ENCODE data around the gene ZNF827. TPM values are rescaled to one million over a fixed set of nuclear protein-coding genes. Genes with fewer than 3 reads are reported as not detected.
A peak's percentile ranks its signal among the peaks of the same experiment; 100 is the strongest.

The ZNF827 gene
- total RNA-seq, 1 experiment from 2014 or later: 5.3 TPM

- Mint-ChIP-seq H3K36me3 (ENCODE audit: insufficient read depth, unreplicated experiment) (no peaks in the 10 kb centered on the region), H3K27ac (ENCODE audit: unreplicated experiment) (no peak overlapping the region), H3K9me3 (ENCODE audit: unreplicated experiment) (no peaks in the 10 kb centered on the region), H3K4me3 (ENCODE audit: unreplicated experiment) (no peak overlapping the region), H3K4me1 (ENCODE audit: low read depth, unreplicated experiment) (peaks cover 4% of the 10 kb centered on the region), H3K27me3 (ENCODE audit: insufficient read depth, unreplicated experiment) (no peaks in the 10 kb centered on the region)
- Histone ChIP-seq H3K27me3 (replicated peaks; ENCODE audit: control insufficient read depth, insufficient read depth, low read length) (no peaks in the 10 kb centered on the region), H3K4me3 (ENCODE audit: low read depth, low read length) (no peak overlapping the region), H3K9me3 (no peaks in the 10 kb centered on the region), H3K4me1 (no peaks in the 10 kb centered on the region), H3K36me3 (ENCODE audit: control insufficient read depth, insufficient read depth, low read length) (no peaks in the 10 kb centered on the region)
- BruUV-seq (replicated peaks): no TSS peak
- intact Hi-C loops (cut with micrococcal nuclease; ENCODE audit: unreplicated experiment): no loop called here
- ChIA-PET CTCF (no interaction called here), POLR2A (no interaction called here)
- no peak for TF ChIP-seq CTCF (IDR thresholded peaks at IDR 0.05; ENCODE audit: insufficient read depth in 1 of 2, low read depth in 1 of 2, low read length in 1 of 2, severe bottlenecking in 1 of 2, unreplicated experiment in 1 of 2)
- DNase-seq: no peak
Measured at GRCh38 chr4:145842224-145842887, 96.3 kb downstream of the ZNF827 start.

- no peak for TF ChIP-seq CTCF (IDR thresholded peaks at IDR 0.05; ENCODE audit: insufficient read depth in 1 of 2, low read depth in 1 of 2, low read length in 1 of 2, severe bottlenecking in 1 of 2, unreplicated experiment in 1 of 2)
- Mint-ChIP-seq H3K27me3 (ENCODE audit: insufficient read depth, unreplicated experiment) (no peaks in the 10 kb centered on the region), H3K9me3 (ENCODE audit: unreplicated experiment) (no peaks in the 10 kb centered on the region), H3K36me3 (ENCODE audit: insufficient read depth, unreplicated experiment) (no peaks in the 10 kb centered on the region), H3K27ac (ENCODE audit: unreplicated experiment) (no peak overlapping the region), H3K4me3 (ENCODE audit: unreplicated experiment) (no peak overlapping the region), H3K4me1 (ENCODE audit: low read depth, unreplicated experiment) (peaks cover 5% of the 10 kb centered on the region)
- H3K27me3 ChIP-seq (replicated peaks; ENCODE audit: control insufficient read depth, insufficient read depth, low read length): no peaks in the 10 kb centered on the region
- H3K9me3 ChIP-seq: no peaks in the 10 kb centered on the region
- BruUV-seq (replicated peaks): no TSS peak
- CTCF ChIA-PET: no interaction called here
- H3K4me1 ChIP-seq: no peaks in the 10 kb centered on the region
- intact Hi-C loops (cut with micrococcal nuclease; ENCODE audit: unreplicated experiment): loop anchor here (1.0 kb wide), 1 partner anchor 98 kb away; the partner anchor contains the start of gene ZNF827
- no peak overlapping the region for H3K4me3 ChIP-seq (ENCODE audit: low read depth, low read length)
- POLR2A ChIA-PET: no interaction called here
- DNase-seq: no peak
- no peaks in the 10 kb centered on the region for H3K36me3 ChIP-seq (ENCODE audit: control insufficient read depth, insufficient read depth, low read length)
Measured at GRCh38 chr4:145840801-145841200, 97.8 kb downstream of the ZNF827 start.

GRCh38 chr4:145840162-145840768, 98.4 kb downstream of the ZNF827 start:
- intact Hi-C loops (cut with micrococcal nuclease; ENCODE audit: unreplicated experiment): loop anchor here (1.0 kb wide), 1 partner anchor 98 kb away; the partner anchor contains the start of gene ZNF827
- peak in 1 of 2 experiments; percentile 45 for TF ChIP-seq CTCF (IDR thresholded peaks at IDR 0.05; ENCODE audit: insufficient read depth in 1 of 2, low read depth in 1 of 2, low read length in 1 of 2, severe bottlenecking in 1 of 2, unreplicated experiment in 1 of 2)
- H3K27me3 Mint-ChIP-seq (ENCODE audit: insufficient read depth, unreplicated experiment): no peaks in the 10 kb centered on the region
- POLR2A ChIA-PET: no interaction called here
- no peaks in the 10 kb centered on the region for H3K36me3 ChIP-seq (ENCODE audit: control insufficient read depth, insufficient read depth, low read length)
- no peaks in the 10 kb centered on the region for H3K27me3 ChIP-seq (replicated peaks; ENCODE audit: control insufficient read depth, insufficient read depth, low read length)
- H3K4me1 Mint-ChIP-seq (ENCODE audit: low read depth, unreplicated experiment): peaks cover 5% of the 10 kb centered on the region
- DNase-seq: peak in 1 of 2 experiments; percentile 30
- H3K9me3 Mint-ChIP-seq (ENCODE audit: unreplicated experiment): no peaks in the 10 kb centered on the region
- no peaks in the 10 kb centered on the region for H3K36me3 Mint-ChIP-seq (ENCODE audit: insufficient read depth, unreplicated experiment)
- BruUV-seq (replicated peaks): no TSS peak
- CTCF ChIA-PET: no interaction called here
- H3K9me3 ChIP-seq: no peaks in the 10 kb centered on the region
- no peak overlapping the region for H3K4me3 Mint-ChIP-seq (ENCODE audit: unreplicated experiment)
- H3K4me1 ChIP-seq: no peaks in the 10 kb centered on the region
- no peak overlapping the region for H3K27ac Mint-ChIP-seq (ENCODE audit: unreplicated experiment)
- no peak overlapping the region for H3K4me3 ChIP-seq (ENCODE audit: low read depth, low read length)
